ENCODE measurements around the gene L2HGDH.
"Not testable (repeated sequence)": the region's sequence is repeated elsewhere in the genome, so short reads cannot be mapped to it uniquely, and the experiment has no call there.

Gene L2HGDH

GRCh38 chr14:50311972-50312733, at the start of gene L2HGDH, which contains the start of gene DMAC2L:
Gene L2HGDH (minus strand): TSS chr14:50312229. CDS start chr14:50312150, 79 bp downstream.
Gene DMAC2L (plus strand): TSS chr14:50312324. CDS start chr14:50321488, 9,164 bp downstream.
- peak; percentile 90 for DNase-seq (ENCODE audit: low spot score)

- DNase-seq (ENCODE audit: low spot score): no peak
Measured at GRCh38 chr14:50360851-50361250, 48.8 kb upstream of the L2HGDH start.

- no peak for DNase-seq (ENCODE audit: low spot score)
Measured at GRCh38 chr14:50360093-50360492, 48.1 kb upstream of the L2HGDH start.

- DNase-seq (ENCODE audit: low spot score): no peak
Measured at GRCh38 chr14:50359631-50360030, 47.6 kb upstream of the L2HGDH start.

- no peak for DNase-seq (ENCODE audit: low spot score)
Measured at GRCh38 chr14:50357753-50358395, 45.8 kb upstream of the L2HGDH start.

GRCh38 chr14:50357124-50357523, 45.1 kb upstream of the L2HGDH start:
- no peak for DNase-seq (ENCODE audit: low spot score)

- DNase-seq (ENCODE audit: low spot score): not testable (repeated sequence)
Measured at GRCh38 chr14:50356283-50356682, 44.3 kb upstream of the L2HGDH start.

- DNase-seq (ENCODE audit: low spot score): no peak
Measured at GRCh38 chr14:50355692-50356091, 43.7 kb upstream of the L2HGDH start.

- no peak for DNase-seq (ENCODE audit: low spot score)
Measured at GRCh38 chr14:50354527-50354926, 42.5 kb upstream of the L2HGDH start.

GRCh38 chr14:50353126-50353525, 41.1 kb upstream of the L2HGDH start:
- DNase-seq (ENCODE audit: low spot score): no peak

- DNase-seq (ENCODE audit: low spot score): no peak
Measured at GRCh38 chr14:50352584-50352983, 40.6 kb upstream of the L2HGDH start.

GRCh38 chr14:50350975-50351374, 38.9 kb upstream of the L2HGDH start:
- no peak for DNase-seq (ENCODE audit: low spot score)

- DNase-seq (ENCODE audit: low spot score): no peak
Measured at GRCh38 chr14:50348933-50349332, 36.9 kb upstream of the L2HGDH start.

- DNase-seq (ENCODE audit: low spot score): no peak
Measured at GRCh38 chr14:50347521-50347920, 35.5 kb upstream of the L2HGDH start.

GRCh38 chr14:50345846-50346422, 33.9 kb upstream of the L2HGDH start:
- DNase-seq (ENCODE audit: low spot score): no peak

- no peak for DNase-seq (ENCODE audit: low spot score)
Measured at GRCh38 chr14:50344876-50345563, 33.0 kb upstream of the L2HGDH start.

GRCh38 chr14:50344116-50344775, 32.2 kb upstream of the L2HGDH start:
- DNase-seq (ENCODE audit: low spot score): peak; percentile 72

GRCh38 chr14:50343434-50343833, 31.4 kb upstream of the L2HGDH start:
- no peak for DNase-seq (ENCODE audit: low spot score)

GRCh38 chr14:50342221-50343078, 30.4 kb upstream of the L2HGDH start:
- DNase-seq (ENCODE audit: low spot score): peak; percentile 35

- no peak for DNase-seq (ENCODE audit: low spot score)
Measured at GRCh38 chr14:50340963-50341362, 28.9 kb upstream of the L2HGDH start.

- DNase-seq (ENCODE audit: low spot score): no peak
Measured at GRCh38 chr14:50340045-50340444, 28.0 kb upstream of the L2HGDH start.

Measured in CD4-positive, alpha-beta T cell treated with Interleukin-2 at 100 ng/mL for 4 hours (primary cell).